Measurements from ENCODE around the gene HMX3.

The HMX3 gene

DNA sequence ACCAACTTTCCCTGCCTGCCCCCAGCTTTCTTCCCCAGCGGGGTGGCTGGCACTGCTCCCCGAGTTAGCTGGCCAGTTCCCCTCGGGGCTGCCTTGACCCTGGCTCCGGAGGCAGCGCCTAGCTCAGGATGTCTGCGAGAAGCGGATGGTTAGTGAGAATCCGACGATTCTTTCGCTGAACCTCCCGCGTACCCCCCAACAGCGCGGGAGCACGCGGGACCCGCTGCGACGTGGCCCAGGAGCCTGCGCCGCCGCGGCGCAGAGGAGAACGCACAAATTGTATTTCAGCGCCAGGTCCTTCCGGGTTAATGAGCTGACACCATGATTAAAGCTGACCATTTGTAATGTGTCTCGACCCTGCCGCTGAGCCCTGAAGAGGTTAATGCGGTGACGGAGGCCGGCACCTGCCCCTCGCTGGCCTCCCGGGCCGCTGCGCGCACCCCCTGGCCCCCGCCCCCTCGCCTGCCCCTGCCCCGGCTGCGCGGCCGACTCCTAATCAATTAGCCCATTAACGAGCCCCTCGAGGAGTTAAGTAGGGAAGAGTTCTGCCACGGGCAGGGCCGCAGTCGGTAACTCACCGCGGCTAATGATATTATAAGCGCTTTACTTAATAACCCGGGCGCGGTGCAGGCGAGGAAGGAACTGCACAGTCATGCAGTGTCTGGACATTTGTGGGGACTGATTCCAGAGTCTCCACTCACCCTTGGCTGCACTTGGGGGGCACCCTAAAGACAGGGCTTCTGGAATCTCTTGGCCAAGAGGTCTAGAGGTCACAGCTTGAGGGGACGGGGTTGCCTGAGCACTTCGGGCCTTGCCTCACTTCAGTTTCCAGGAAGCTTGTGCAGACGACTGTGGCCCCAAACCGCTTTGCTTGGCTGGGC is 10.5 kb downstream of the HMX3 start:
- TF ChIP-seq, protein P1, sequence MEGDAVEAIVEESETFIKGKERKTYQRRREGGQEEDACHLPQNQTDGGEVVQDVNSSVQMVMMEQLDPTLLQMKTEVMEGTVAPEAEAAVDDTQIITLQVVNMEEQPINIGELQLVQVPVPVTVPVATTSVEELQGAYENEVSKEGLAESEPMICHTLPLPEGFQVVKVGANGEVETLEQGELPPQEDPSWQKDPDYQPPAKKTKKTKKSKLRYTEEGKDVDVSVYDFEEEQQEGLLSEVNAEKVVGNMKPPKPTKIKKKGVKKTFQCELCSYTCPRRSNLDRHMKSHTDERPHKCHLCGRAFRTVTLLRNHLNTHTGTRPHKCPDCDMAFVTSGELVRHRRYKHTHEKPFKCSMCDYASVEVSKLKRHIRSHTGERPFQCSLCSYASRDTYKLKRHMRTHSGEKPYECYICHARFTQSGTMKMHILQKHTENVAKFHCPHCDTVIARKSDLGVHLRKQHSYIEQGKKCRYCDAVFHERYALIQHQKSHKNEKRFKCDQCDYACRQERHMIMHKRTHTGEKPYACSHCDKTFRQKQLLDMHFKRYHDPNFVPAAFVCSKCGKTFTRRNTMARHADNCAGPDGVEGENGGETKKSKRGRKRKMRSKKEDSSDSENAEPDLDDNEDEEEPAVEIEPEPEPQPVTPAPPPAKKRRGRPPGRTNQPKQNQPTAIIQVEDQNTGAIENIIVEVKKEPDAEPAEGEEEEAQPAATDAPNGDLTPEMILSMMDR (IDR thresholded peaks at IDR 0.05), result no peak

DNA sequence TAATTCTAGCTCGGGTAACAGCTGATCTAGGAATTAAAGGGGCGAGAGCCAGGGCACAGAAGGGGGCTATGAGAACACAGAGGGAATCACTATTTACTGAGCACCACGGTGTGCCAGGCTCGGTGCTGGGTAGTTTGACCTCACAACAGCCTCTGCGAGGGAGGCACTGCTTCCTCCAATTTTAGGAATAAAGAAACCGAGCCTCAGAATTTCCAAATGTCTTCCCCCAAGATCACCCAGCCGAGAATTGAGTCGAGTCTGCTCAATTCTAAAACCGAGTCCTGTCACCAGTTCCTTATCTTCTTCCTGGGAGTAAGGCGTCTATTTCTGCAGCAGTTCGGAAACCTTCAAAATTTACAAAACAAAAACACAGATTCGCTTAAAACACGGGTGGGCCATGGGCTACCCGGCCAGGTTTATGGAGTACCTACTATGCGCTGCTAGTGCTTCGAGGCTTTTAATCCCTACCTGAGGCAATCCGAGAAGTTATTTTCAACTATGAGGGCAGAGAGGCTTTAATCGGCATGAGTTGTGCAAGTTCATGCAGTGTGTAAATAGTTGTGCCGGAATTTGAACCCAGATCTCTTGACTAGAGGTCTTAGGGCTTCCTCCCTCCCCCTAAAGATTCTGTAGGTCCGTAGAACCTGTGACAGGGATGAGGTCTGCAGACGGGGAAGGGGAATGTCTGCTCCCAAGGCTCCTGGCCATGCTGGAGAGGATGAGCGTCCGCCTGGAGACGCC is 11.3 kb downstream of the HMX3 start:
- TF ChIP-seq, protein P1 (IDR thresholded peaks at IDR 0.05), result no peak

DNA sequence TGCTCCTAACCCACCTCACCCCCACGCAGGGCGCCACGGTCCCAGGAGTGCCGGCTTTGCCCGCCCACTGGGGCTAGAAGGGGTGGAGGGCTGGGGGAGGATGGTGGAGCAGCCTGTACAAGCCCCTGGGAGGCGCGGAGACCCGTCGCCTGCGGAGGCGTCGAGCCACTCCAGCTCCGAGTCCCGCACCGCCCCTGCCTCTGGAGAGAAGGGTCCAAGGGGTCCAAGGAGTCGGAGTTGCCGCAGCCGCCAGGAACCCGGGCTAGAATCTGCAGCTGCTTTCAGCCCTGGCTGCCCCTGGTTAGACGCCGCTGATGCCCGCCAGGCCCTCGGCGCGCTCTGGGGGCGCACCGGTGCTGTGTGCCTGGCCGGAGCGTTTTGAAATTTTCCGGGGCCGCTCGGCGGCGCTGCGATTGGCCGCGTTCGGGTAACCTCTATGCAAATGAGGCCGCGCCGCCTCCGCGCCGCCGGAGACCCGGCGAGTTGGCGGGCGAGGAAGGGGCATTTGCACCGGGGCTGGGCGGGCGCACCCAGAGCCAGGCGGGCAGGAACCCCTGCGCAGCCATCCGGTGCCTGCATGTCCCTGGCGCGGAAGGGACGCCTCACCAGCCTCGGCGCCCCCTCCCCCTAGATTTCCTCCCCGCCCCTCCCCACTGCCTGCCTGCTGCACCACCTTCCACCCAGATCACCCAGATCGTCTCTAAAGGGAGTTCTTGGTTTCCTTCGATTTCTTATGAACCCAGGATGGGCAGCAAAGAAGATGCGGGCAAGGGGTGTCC is 12.1 kb downstream of the HMX3 start, which contains the start of gene HMX2:
Gene HMX2, plus strand, starts transcription at position 502 of the 779 bp plus-strand sequence. Its CDS starts 243 bp downstream, at position 745.
- TF ChIP-seq, protein P1 (IDR thresholded peaks at IDR 0.05), result no peak

DNA sequence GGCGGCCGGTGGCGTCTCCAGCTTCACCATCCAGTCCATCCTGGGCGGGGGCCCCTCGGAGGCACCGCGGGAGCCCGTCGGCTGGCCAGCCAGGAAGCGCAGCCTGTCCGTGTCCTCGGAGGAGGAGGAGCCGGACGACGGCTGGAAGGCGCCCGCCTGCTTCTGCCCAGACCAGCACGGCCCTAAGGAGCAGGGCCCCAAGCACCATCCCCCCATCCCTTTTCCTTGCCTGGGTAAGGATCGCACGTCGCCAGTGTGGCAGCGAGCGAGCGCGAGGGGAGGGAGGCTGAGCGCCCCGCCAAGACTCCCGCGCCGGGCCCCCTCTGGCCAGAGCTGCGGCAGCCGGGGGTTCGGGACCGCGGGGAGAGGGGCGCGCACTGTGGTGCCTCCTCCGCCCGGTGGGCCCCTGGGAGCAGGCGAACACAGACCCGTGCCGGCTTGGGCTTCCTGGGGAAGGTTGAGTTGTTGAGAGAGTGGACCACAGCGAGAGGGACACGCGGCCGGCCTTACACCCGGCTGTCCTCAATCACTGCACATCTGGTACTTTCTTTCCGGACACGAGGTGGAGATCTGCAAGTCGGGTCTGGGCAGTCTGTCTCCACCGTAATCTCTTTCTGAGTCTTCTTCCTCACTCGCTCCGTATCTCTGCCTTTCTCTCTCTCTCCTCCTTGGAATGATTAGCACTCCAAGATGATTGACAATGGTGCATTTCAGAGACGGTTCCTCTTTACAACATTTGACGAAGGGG is 12.8 kb downstream of the HMX3 start:
- TF ChIP-seq, protein P1 (IDR thresholded peaks at IDR 0.05), result no peak

DNA sequence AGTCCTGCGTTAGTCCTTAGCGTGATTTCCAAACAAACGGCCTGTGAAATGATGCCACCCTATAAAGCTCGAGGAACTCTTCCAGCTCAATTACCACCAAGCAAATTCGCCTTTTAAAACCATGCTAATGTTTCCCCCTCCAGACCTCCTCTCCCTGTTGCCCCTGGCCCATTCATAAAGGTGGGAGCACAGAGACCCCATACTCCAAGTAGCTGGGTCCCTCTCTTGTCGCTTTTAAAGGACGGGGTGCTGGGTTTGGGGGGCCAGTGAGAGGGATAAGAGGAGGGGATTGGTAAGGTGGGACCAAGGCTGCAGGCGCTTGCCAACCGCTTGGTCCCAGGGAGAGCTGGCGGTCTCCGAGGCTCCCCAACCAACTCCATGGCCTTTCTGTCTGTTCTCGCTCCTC is 13.4 kb downstream of the HMX3 start:
- TF ChIP-seq, protein P1 (IDR thresholded peaks at IDR 0.05), result no peak

DNA sequence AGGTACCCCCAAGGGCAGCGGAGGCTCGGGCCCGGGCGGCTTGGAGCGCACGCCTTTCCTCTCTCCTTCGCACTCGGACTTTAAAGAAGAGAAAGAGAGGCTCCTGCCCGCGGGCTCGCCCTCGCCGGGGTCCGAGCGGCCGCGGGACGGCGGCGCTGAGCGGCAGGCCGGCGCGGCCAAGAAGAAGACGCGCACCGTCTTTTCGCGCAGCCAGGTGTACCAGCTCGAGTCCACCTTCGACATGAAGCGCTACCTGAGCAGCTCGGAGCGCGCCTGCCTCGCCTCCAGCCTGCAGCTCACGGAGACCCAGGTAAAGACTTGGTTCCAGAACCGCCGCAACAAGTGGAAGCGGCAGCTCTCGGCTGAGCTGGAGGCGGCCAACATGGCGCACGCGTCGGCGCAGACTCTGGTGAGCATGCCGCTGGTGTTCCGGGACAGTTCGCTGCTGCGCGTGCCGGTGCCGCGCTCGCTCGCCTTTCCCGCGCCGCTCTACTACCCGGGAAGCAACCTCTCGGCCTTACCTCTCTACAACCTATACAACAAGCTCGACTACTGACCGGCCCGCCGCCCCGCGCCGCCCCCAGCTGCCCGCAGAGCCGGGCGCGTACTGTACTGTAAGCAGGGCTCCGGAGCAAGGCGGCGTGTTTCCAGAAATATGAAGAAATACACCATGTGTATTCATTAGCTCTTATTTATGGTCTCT is 13.9 kb downstream of the HMX3 start:
- TF ChIP-seq, protein P1 (IDR thresholded peaks at IDR 0.05), result no peak
